NOMO-1 treated with dmso at 0.1 percent for 144 hours (cell line): ENCODE measurements around the gene MPPE1.
"Not testable (repeated sequence)": the region's sequence is repeated elsewhere in the genome, so short reads cannot be mapped to it uniquely, and the experiment has no call there.

Experiments
- DNase-seq: peaks from one replicate; lab custom pipeline; 2025; ENCODE audit not compliant: unreplicated experiment; lab: John Stamatoyannopoulos, UW

The MPPE1 gene

DNA sequence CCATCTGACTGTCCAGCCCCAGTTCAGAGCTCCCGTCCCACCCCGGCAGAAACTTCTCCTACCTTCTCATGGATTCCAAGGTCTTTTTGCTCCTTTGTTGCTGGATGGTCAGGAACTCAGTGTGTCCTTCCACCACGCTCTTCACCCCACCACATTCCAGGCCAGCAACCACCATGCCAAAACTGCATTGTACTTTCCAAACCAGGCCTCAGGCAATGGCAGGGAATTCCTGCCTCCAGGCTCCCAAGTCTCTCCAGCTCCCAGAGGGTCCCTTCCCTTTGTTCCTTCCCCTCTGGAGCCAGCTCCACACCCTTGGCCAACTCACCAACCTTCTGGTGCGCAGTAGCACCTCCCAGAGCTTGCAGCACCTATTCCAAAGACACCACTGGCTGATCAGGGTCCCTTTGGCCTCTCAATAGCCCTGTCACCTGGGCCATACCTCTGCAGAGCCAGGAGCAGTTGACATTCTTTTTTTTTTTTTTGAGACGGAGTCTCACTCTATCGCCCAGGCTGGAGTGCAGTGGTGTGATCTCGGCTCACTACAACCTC is 48.8 kb downstream of the MPPE1 start:
- no peak for DNase-seq

GRCh38 chr18:11857177-11857887 is 50.8 kb downstream of the MPPE1 start:
- DNase-seq, result peak; percentile 14

DNA sequence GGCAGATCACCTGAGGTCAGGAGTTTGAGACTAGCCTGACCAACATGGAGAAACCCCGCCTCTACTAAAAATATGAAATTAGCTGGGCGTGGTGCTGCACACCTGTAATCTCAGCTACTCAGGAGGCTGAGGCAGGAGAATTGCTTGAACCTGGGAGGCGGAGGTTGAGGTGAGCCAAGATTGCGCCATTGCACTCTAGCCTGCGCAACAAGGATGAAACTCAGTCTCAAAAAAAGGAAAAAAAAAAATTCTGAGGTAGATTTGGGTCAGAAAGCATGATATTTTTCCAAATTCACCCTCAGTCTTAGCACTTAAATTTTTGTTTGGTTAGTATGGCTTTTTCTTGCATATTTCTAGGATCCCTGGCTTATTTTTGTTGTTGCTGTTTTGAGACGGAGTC is 53.6 kb downstream of the MPPE1 start:
- not testable (repeated sequence) for DNase-seq

DNA sequence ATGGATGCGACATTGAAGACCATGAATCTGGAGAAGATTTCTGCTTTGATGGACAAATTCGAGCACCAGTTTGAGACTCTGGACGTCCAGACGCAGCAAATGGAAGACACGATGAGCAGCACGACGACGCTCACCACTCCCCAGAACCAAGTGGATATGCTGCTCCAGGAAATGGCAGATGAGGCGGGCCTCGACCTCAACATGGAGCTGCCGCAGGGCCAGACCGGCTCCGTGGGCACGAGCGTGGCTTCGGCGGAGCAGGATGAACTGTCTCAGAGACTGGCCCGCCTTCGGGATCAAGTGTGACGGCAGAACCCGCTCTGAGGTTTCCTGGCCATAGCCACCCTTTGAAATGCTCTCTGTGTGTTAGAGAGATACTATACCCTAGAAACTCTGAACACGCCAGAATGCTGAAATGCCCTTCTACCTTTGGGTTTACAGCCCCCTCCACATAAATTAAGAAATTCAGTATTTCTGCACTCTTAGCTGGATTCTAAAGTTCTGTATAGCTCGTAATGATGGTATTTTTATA is 56.2 kb downstream of the MPPE1 start:
- DNase-seq, result no peak

- peak; percentile 95 for DNase-seq
Observed at GRCh38 chr18:11851146-11851805, 56.8 kb downstream of the MPPE1 start, which contains the start of gene CHMP1B. Gene CHMP1B (plus strand): TSS chr18:11851413. CDS start chr18:11851512, 99 bp downstream.

GRCh38 chr18:11850821-11851145 is 57.3 kb downstream of the MPPE1 start:
- no peak for DNase-seq

GRCh38 chr18:11849841-11850634 is 58.1 kb downstream of the MPPE1 start:
- peak; percentile 17 for DNase-seq

GRCh38 chr18:11849279-11849678 is 58.8 kb downstream of the MPPE1 start:
- no peak for DNase-seq

GRCh38 chr18:11847811-11848210 is 60.3 kb downstream of the MPPE1 start:
- no peak for DNase-seq

DNA sequence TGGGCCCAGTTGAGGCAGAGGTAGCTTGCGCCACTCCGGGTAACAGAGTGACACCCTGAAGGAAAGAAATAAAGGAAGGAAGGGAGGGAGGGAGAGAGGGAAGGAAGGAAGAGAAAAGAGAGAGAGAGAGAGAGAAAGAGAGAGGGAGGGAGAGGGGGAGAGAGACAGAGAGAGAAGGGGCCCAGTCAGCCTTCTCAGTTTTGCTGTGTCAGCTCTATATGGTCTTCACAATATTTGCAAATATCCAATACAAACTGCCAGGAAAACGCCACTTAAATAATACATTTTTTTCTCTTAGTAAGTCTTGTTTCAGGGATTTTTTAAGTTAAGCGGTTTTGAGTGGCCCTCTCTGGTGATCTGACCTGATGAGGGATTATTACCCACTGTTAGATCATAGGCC is 62.5 kb downstream of the MPPE1 start:
- no peak for DNase-seq

GRCh38 chr18:11844436-11844835 is 63.7 kb downstream of the MPPE1 start:
- DNase-seq, result no peak

- DNase-seq, result no peak
Observed at GRCh38 chr18:11842562-11842961, 65.6 kb downstream of the MPPE1 start.

GRCh38 chr18:11840493-11840892 is 67.6 kb downstream of the MPPE1 start:
- no peak for DNase-seq

DNA sequence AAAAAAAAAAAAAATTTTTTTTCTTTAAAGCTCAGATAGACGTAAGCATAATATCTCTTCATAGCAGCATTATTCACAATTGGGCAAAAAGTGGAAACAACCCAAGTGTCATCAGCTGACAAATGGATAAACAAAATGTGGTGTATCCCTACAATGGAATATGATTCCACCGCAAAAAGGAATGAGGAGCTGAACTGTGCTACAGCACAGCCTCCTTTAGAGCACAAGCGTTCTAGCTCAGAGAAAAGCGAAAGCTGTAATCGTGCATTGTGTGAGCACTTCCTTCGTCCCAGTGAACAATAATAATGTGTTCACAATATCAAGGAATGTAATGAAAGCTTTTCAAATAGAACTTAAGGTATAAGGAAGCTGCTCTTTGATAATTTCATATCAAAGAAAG is 68.6 kb downstream of the MPPE1 start:
- no peak for DNase-seq

- no peak for DNase-seq
Observed at GRCh38 chr18:11834772-11835171, 73.3 kb downstream of the MPPE1 start.
